ENCODE results near the gene LRP5. TPM values are rescaled to one million over a fixed set of nuclear protein-coding genes. Genes with fewer than 3 reads are reported as not detected.

Gene LRP5
- total and polyA plus RNA-seq, 9 donors, result 3.1 to 63.8 (median 47.2) TPM

GRCh38 chr11:68327586-68328370, 15.4 kb downstream of the LRP5 start:
- intact Hi-C loops (cut with DNase I), result loop anchor here in 1 of 4 donors (10.0 kb wide), 1 partner anchor 57 kb away; no protein-coding TSS in a partner anchor
- no peak overlapping the region for H3K27ac ChIP-seq
- TF ChIP-seq POLR2A (IDR thresholded peaks at IDR 0.05), result no peak
- WGBS, 3 donors, result 48 to 59% (median 54%) methylated on average over 19 of the region's 19 CpGs
- no peaks in the 10 kb centered on the region for H3K9me3 ChIP-seq
- DNase-seq, result no peak
- H3K4me1 ChIP-seq (ENCODE audit: insufficient read depth), result peaks cover 22% of the 10 kb centered on the region
- no peak overlapping the region for H3K4me3 ChIP-seq
- H3K27me3 ChIP-seq, result no peaks in the 10 kb centered on the region
- H3K36me3 ChIP-seq, result no peaks in the 10 kb centered on the region

- Histone ChIP-seq H3K27ac (no peak overlapping the region), H3K4me3 (no peak overlapping the region), H3K36me3 (no peaks in the 10 kb centered on the region), H3K9me3 (no peaks in the 10 kb centered on the region), H3K4me1 (ENCODE audit: insufficient read depth) (peaks cover 22% of the 10 kb centered on the region), H3K27me3 (no peaks in the 10 kb centered on the region)
- WGBS, 3 donors, result 40 to 46% (median 43%) methylated on average over 25 of the region's 25 CpGs
- TF ChIP-seq EP300 (IDR thresholded peaks at IDR 0.05) (no peak), CTCF (IDR thresholded peaks at IDR 0.05) (no peak), POLR2A (IDR thresholded peaks at IDR 0.05) (no peak)
- DNase-seq, result peak in 1 of 5 donors; percentile 57
- intact Hi-C loops (cut with DNase I), result loop anchor here in 1 of 4 donors (10.0 kb wide), 1 partner anchor 56 kb away; no protein-coding TSS in a partner anchor
These were observed 16.1 kb downstream of the LRP5 start for GRCh38 chr11:68328374-68329091.

- peak in 1 of 5 donors; percentile 40 for DNase-seq
- intact Hi-C loops (cut with DNase I), result loop anchor here in 1 of 4 donors (10.0 kb wide), 1 partner anchor 55 kb away; no protein-coding TSS in a partner anchor
- Histone ChIP-seq H3K27me3 (no peaks in the 10 kb centered on the region), H3K9me3 (no peaks in the 10 kb centered on the region), H3K27ac (no peak overlapping the region), H3K4me1 (ENCODE audit: insufficient read depth) (peaks cover 22% of the 10 kb centered on the region), H3K4me3 (no peak overlapping the region), H3K36me3 (no peaks in the 10 kb centered on the region)
- 28 to 54% (median 33%) methylated on average over 7 of the region's 7 CpGs for WGBS, 3 donors
- TF ChIP-seq POLR2A (IDR thresholded peaks at IDR 0.05), result no peak
- no peak for TF ChIP-seq EP300 (IDR thresholded peaks at IDR 0.05)
- TF ChIP-seq CTCF (IDR thresholded peaks at IDR 0.05), result no peak
These were observed 17.1 kb downstream of the LRP5 start for GRCh38 chr11:68329536-68329935.

- peak in 1 of 5 donors; percentile 38 for DNase-seq
- H3K9me3 ChIP-seq, result no peaks in the 10 kb centered on the region
- TF ChIP-seq POLR2A (IDR thresholded peaks at IDR 0.05) (no peak), EP300 (IDR thresholded peaks at IDR 0.05) (no peak), CTCF (IDR thresholded peaks at IDR 0.05) (no peak)
- H3K4me3 ChIP-seq, result no peak overlapping the region
- H3K36me3 ChIP-seq, result no peaks in the 10 kb centered on the region
- H3K27ac ChIP-seq, result peak overlapping the region in 1 of 2 donors; percentile 53
- intact Hi-C loops (cut with DNase I), result loop anchor here in 1 of 4 donors (10.0 kb wide), 1 partner anchor 55 kb away; no protein-coding TSS in a partner anchor
- 9 to 38% (median 17%) methylated on average over 13 of the region's 13 CpGs for WGBS, 3 donors
- no peaks in the 10 kb centered on the region for H3K27me3 ChIP-seq
- H3K4me1 ChIP-seq (ENCODE audit: insufficient read depth), result peaks cover 22% of the 10 kb centered on the region
These were observed 17.7 kb downstream of the LRP5 start for GRCh38 chr11:68329978-68330699.

Data from ovary (tissue), 9 donors.